GM23248 (cell line): ENCODE results near the gene ARL17B. TPM values are rescaled to one million over a fixed set of nuclear protein-coding genes. Genes with fewer than 3 reads are reported as not detected.
"Not testable (repeated sequence)": the region's sequence is repeated elsewhere in the genome, so short reads cannot be mapped to it uniquely, and the experiment has no call there.

Source experiments
- DNase-seq: peaks from one replicate; pipeline ENCODE4 v3.0.0-alpha.2; 2015
- H2AFZ ChIP-seq: fragments of 200-600 bp; sonication (generic); 2 replicates; pipeline ENCODE4 v1.6.1; 2016; ENCODE audit warnings: antibody characterized with exemption
- H3F3A ChIP-seq: fragments of 200-600 bp; sonication (generic); 2 replicates; pipeline ENCODE4 v1.6.1; 2016; ENCODE audit warnings: mild to moderate bottlenecking, antibody characterized with exemption, mixed run types; ENCODE audit not compliant: insufficient read depth
- H3K27ac ChIP-seq: fragments of 200-600 bp; sonication (generic); 2 replicates; pipeline ENCODE4 v1.5.1; 2016; ENCODE audit warnings: mild to moderate bottlenecking
- H3K27me3 ChIP-seq: fragments of 200-600 bp; sonication (generic); replicated peaks from 2 replicates; pipeline ENCODE4 v1.6.1; 2016; ENCODE audit warnings: mild to moderate bottlenecking; ENCODE audit not compliant: insufficient read depth
- H3K36me3 ChIP-seq: fragments of 200-600 bp; sonication (generic); 2 replicates; pipeline ENCODE4 v1.6.1; 2016; ENCODE audit warnings: low read depth, mild to moderate bottlenecking
- H3K4me1 ChIP-seq: fragments of 200-600 bp; sonication (generic); 2 replicates; pipeline ENCODE4 v1.6.1; 2016; ENCODE audit warnings: mild to moderate bottlenecking; ENCODE audit not compliant: insufficient read depth
- H3K4me2 ChIP-seq: fragments of 200-600 bp; sonication (generic); one replicate; pipeline ENCODE4 v1.6.1; 2016; ENCODE audit warnings: mild to moderate bottlenecking; ENCODE audit not compliant: unreplicated experiment
- H3K4me3 ChIP-seq: fragments of 200-600 bp; sonication (generic); 2 replicates; pipeline ENCODE4 v1.5.1; 2016; ENCODE audit warnings: mild to moderate bottlenecking
- H3K79me2 ChIP-seq: fragments of 200-600 bp; sonication (generic); 2 replicates; pipeline ENCODE4 v1.6.1; 2016; ENCODE audit warnings: mild to moderate bottlenecking; ENCODE audit not compliant: insufficient read depth
- H3K9ac ChIP-seq: fragments of 200-600 bp; sonication (generic); 2 replicates; pipeline ENCODE4 v1.6.1; 2016; ENCODE audit warnings: mild to moderate bottlenecking
- H3K9me2 ChIP-seq: fragments of 200-600 bp; sonication (generic); 2 replicates; pipeline ENCODE4 v1.6.1; 2016; ENCODE audit warnings: mixed run types, mild to moderate bottlenecking, moderate library complexity; ENCODE audit not compliant: insufficient read depth
- H3K9me3 ChIP-seq: fragments of 200-600 bp; sonication (generic); one replicate; pipeline ENCODE4 v1.6.1; 2017; ENCODE audit warnings: low read depth
- H4K20me1 ChIP-seq: fragments of 200-600 bp; sonication (generic); 2 replicates; pipeline ENCODE4 v1.6.0; 2016; ENCODE audit not compliant: insufficient read depth
- WGBS, 2 experiments: methylation state at CpG; one replicate each; pipeline ENCODE4 v1.1.6; 2015 to 2017; ENCODE audit warnings: low lambda C conversion rate in 2 of 2, low coverage in 1 of 2; ENCODE audit errors: missing lambda C conversion rate in 2 of 2; 5-methylcytosine and 5-hydroxymethylcytosine counted together
- in situ Hi-C: fragments of 300-500 bp; cut with MboI; formaldehyde crosslinking; loops from 2 replicates; pipeline ENCODE4 v1.15.0; 2020
- polyA plus RNA-seq: library from polyadenylated mRNA; unstranded; fragments of >200 nt; fragmentation: Nextera tagmentation; extraction: Ambion mirVana; gene quantifications from 2 replicates; pipeline ENCODE4 v1.2.1, GENCODE V29; 2016
- small RNA-seq: library from RNA; depleted of rRNA; stranded (forward); fragments of <200 nt; gene quantifications from one replicate; pipeline ENCODE3, GENCODE V24; 2014; ENCODE audit warnings: low read depth, low replicate concordance
- total RNA-seq: library from RNA; depleted of rRNA; stranded (reverse); fragments of >200 nt; shearing (Covaris generic); gene quantifications from 2 replicates; pipeline ENCODE4 v1.2.3, GENCODE V29; 2014; rRNA removed

ARL17B gene
- total and polyA plus RNA-seq, 2 experiments from 2014 or later, result 2.6 to 14.4 TPM

- peak overlapping the region; percentile 71 for H3K9ac ChIP-seq
- H3K27me3 ChIP-seq, in situ Hi-C loops, H3K27ac ChIP-seq, H3K9me3 ChIP-seq, H3K36me3 ChIP-seq, H3K4me1 ChIP-seq, H3K79me2 ChIP-seq, H3K9me2 ChIP-seq, H4K20me1 ChIP-seq, H3F3A ChIP-seq: not testable (repeated sequence)
- H3K4me2 ChIP-seq, result peak overlapping the region; percentile 25
- WGBS, 2 experiments, result 0 to 1% methylated on average over 21 of the region's 22 CpGs
- peak overlapping the region; percentile 67 for H2AFZ ChIP-seq
- peak overlapping the region; percentile 70 for H3K4me3 ChIP-seq
- peak; percentile 99 for DNase-seq
Measured at GRCh38 chr17:46225274-46225794, 136.2 kb downstream of the ARL17B start.

- H3K27ac ChIP-seq, H4K20me1 ChIP-seq, H3K9me2 ChIP-seq, H3K27me3 ChIP-seq, H3F3A ChIP-seq, H3K9me3 ChIP-seq, H3K4me1 ChIP-seq, H3K36me3 ChIP-seq, in situ Hi-C loops: not testable (repeated sequence)
- WGBS, 2 experiments, result 0 to 2% methylated on average over 9 to 35 of the region's 54 CpGs
- H2AFZ ChIP-seq, result peak overlapping the region; percentile 67
- peak overlapping the region; percentile 70 for H3K4me3 ChIP-seq
- peaks cover 13% of the 10 kb centered on the region for H3K79me2 ChIP-seq
- H3K9ac ChIP-seq, result peak overlapping the region; percentile 71
- DNase-seq, result peak; percentile 26
- H3K4me2 ChIP-seq, result peak overlapping the region; percentile 25
Measured at GRCh38 chr17:46224864-46225263, 136.7 kb downstream of the ARL17B start.

Small RNA genes lying within 50 kb of the gene (small RNA-seq; reads per million reads assigned to genes)
- gene RN7SL656P, result not detected

Other genes with a start within 250 kb of the ARL17B start
- 38.2 and 69.0 TPM in 2 replicates for gene KANSL1, start 168.3 kb downstream of the ARL17B start, total RNA-seq
- 10.9 and 12.2 TPM in 2 replicates for gene KANSL1, start 168.3 kb downstream of the ARL17B start, polyA plus RNA-seq
- gene LRRC37A, start 66.6 kb downstream of the ARL17B start, total RNA-seq, result 2.3 and 3.4 TPM in 2 replicates
- gene LRRC37A, start 66.6 kb downstream of the ARL17B start, polyA plus RNA-seq, result 0.96 and 1.3 TPM in 2 replicates
- gene LRRC37A2, start 150.7 kb upstream of the ARL17B start, total RNA-seq, result 6.1 and 6.7 TPM in 2 replicates
- 4.1 and 5.6 TPM in 2 replicates for gene LRRC37A2, start 150.7 kb upstream of the ARL17B start, polyA plus RNA-seq
- 3.8 and 12.1 TPM in 2 replicates for gene ARL17A, start 217.9 kb upstream of the ARL17B start, total RNA-seq
- gene ARL17A, start 217.9 kb upstream of the ARL17B start, polyA plus RNA-seq, result 5.4 and 6.6 TPM in 2 replicates
- gene NSF, start 228.9 kb upstream of the ARL17B start, total RNA-seq, result 44.9 and 48.2 TPM in 2 replicates
- gene NSF, start 228.9 kb upstream of the ARL17B start, polyA plus RNA-seq, result 43.5 and 44.2 TPM in 2 replicates